HAP-1 (cell line): ENCODE measurements around the gene CCDC88A.
"Not testable (repeated sequence)": the region's sequence is repeated elsewhere in the genome, so short reads cannot be mapped to it uniquely, and the experiment has no call there.

Experiments used
- DNase-seq, 2 experiments: peaks; one replicate each; pipeline ENCODE4 v3.0.0-alpha.2; 2016 to 2020; ENCODE audit warnings: low spot score in 2 of 2
- H3K27me3 ChIP-seq: fragments of 250-450 bp; sonication (Bioruptor Pico); 2 replicates; pipeline ENCODE4 v1.5.1; 2020; ENCODE audit warnings: low read depth, mild to moderate bottlenecking, moderate library complexity
- H3K36me3 ChIP-seq: fragments of 250-450 bp; sonication (Bioruptor Pico); replicated peaks from 2 replicates; pipeline ENCODE4 v1.5.1; 2020; ENCODE audit warnings: mild to moderate bottlenecking
- H3K4me1 ChIP-seq: fragments of 250-450 bp; sonication (Bioruptor Pico); 2 replicates; pipeline ENCODE4 v1.5.1; 2020; ENCODE audit warnings: mild to moderate bottlenecking
- H3K4me3 ChIP-seq: fragments of 250-450 bp; sonication (Bioruptor Pico); 2 replicates; pipeline ENCODE4 v1.5.1; 2020; ENCODE audit warnings: mild to moderate bottlenecking, moderate library complexity
- H3K9me3 ChIP-seq: fragments of 250-450 bp; sonication (Bioruptor Pico); 2 replicates; pipeline ENCODE4 v1.5.1; 2020; ENCODE audit warnings: mild to moderate bottlenecking, moderate library complexity
- in situ Hi-C: fragments of 300-500 bp; cut with MboI; formaldehyde crosslinking; loops from 3 replicates; pipeline ENCODE4 v1.14.3; 2020; ENCODE audit warnings: low sequenced_read_pairs, inconsistent platforms, mixed read lengths

Gene CCDC88A, protein sequence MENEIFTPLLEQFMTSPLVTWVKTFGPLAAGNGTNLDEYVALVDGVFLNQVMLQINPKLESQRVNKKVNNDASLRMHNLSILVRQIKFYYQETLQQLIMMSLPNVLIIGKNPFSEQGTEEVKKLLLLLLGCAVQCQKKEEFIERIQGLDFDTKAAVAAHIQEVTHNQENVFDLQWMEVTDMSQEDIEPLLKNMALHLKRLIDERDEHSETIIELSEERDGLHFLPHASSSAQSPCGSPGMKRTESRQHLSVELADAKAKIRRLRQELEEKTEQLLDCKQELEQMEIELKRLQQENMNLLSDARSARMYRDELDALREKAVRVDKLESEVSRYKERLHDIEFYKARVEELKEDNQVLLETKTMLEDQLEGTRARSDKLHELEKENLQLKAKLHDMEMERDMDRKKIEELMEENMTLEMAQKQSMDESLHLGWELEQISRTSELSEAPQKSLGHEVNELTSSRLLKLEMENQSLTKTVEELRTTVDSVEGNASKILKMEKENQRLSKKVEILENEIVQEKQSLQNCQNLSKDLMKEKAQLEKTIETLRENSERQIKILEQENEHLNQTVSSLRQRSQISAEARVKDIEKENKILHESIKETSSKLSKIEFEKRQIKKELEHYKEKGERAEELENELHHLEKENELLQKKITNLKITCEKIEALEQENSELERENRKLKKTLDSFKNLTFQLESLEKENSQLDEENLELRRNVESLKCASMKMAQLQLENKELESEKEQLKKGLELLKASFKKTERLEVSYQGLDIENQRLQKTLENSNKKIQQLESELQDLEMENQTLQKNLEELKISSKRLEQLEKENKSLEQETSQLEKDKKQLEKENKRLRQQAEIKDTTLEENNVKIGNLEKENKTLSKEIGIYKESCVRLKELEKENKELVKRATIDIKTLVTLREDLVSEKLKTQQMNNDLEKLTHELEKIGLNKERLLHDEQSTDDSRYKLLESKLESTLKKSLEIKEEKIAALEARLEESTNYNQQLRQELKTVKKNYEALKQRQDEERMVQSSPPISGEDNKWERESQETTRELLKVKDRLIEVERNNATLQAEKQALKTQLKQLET (N-terminal part only)

DNA sequence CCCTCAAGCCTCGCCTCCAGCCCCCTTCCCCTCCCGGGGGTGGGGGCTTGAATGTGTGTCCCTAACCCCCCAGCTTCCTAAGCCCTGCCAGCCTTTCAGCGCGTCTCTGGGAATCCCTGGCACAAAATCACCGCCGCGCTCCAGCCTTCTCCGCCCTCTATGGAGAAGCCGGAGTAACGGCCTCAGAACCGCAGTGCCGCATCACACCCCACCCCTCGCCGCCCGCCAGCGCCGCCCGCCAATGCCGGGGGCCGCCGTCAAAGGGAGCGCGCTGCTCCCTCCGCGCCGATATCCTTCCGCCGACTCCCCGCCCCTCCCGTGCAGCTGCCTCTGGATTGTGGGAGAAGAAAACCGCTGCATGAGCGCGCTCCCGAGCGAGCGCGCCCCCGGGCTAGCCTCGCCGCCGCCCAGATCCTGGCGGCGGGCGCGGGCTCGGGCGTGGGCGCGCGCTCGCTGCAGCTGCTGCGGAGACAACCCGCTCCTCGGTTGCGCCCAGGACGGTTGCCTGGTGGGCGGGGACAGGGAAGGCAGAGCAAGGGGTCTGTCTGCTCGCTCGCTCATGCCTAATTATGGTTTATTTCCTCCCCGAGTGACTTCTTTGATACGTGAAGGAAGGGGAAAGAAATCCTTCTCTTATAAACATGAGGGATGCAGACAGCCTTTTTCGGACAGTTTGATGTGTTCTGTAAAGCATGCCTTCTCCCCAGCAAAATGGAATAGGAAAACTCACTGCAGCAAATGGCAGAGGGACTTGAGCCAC lies at the start of gene CCDC88A:
Gene CCDC88A, minus strand, starts transcription at position 178 of the 760 bp plus-strand sequence. CDS start 777 bp downstream, outside the sequence.
- H3K9me3 ChIP-seq, result no peaks in the 10 kb centered on the region
- no peaks in the 10 kb centered on the region for H3K36me3 ChIP-seq
- H3K27me3 ChIP-seq, result no peaks in the 10 kb centered on the region
- peak; percentile 89 to 99 for DNase-seq
- H3K4me1 ChIP-seq, result peaks cover 19% of the 10 kb centered on the region
- in situ Hi-C loops, result no loop called here
- H3K4me3 ChIP-seq, result peak within 1 kb of the TSS; percentile 89

DNA sequence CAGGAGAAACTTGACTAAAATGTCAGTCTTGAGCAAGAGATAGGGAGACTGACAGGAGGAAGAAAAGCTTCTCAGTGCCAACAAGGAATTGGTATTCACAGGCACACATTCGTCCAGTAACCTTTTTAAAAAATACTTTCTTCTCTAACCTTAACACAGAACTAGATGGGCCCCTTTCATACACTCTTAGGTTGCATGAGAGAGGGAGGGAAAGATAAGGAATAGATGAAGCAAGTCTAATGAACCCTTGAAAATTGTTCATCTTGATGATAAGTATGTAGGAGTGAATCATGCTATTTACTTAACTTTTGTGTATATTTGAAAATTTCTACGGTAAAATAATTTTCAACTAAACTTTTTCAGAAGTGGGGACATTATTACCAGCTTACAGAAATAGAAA lies 42.0 kb upstream of the CCDC88A start:
- no peaks in the 10 kb centered on the region; the same call in 1 of the 2 replicates for H3K9me3 ChIP-seq
- H3K4me3 ChIP-seq, result no peak overlapping the region
- no peaks in the 10 kb centered on the region for H3K27me3 ChIP-seq
- no peaks in the 10 kb centered on the region for H3K36me3 ChIP-seq
- H3K4me1 ChIP-seq, result no peaks in the 10 kb centered on the region
- DNase-seq, result no peak
- in situ Hi-C loops, result no loop called here

DNA sequence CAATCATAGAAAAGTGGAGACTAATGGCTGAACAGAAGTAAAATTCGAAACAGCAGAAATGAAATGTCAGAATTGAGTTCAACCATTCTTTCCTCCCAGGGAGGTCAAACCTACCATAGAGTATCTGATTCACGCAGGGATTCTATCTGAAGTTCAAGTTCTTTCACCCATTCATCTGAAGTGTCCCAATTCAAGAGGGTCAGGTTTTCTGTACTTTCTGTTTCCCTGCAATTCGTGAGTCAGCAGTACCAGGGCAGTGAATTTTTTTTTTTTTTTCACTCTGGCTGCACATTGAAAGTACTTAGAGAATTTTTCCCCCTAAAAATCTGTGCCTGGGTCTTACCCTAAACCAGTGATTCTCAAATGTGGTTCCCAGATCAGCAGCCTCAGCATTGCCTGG lies 40.9 kb upstream of the CCDC88A start:
- in situ Hi-C loops, result no loop called here
- H3K9me3 ChIP-seq, result no peaks in the 10 kb centered on the region; the same call in 1 of the 2 replicates
- no peaks in the 10 kb centered on the region for H3K36me3 ChIP-seq
- no peaks in the 10 kb centered on the region for H3K4me1 ChIP-seq
- no peak overlapping the region for H3K4me3 ChIP-seq
- DNase-seq, result no peak
- H3K27me3 ChIP-seq, result no peaks in the 10 kb centered on the region

DNA sequence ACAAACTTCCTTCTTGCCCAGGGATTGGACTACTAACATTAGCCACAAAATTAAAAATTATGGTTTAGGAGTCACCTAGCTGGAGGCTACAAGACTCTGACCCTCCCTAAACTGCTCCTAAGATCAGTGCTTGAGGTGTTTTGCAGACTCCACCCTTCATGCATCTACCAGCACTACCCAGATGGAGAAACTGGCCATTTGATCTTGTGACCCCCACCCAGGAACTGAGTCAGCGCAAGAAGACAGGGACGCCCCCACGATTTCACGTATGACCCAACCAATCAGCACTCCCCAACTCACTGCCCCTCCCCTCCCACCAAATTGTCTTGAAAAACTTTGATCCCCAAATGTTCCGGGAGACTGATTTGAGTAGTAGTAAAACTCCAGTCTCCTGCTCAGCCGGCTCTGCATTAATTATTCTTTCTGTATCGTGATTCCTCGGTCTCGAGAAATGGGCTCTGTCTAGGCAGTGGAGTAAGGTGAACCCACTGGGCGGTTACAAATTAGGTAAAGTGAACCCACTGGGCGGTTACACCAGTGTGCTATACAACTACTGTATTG lies 40.1 kb upstream of the CCDC88A start:
- H3K27me3 ChIP-seq, result no peaks in the 10 kb centered on the region
- no peak for DNase-seq
- no peak overlapping the region for H3K4me3 ChIP-seq
- no peaks in the 10 kb centered on the region for H3K36me3 ChIP-seq
- in situ Hi-C loops, result no loop called here
- no peaks in the 10 kb centered on the region; the same call in 1 of the 2 replicates for H3K9me3 ChIP-seq
- H3K4me1 ChIP-seq, result no peaks in the 10 kb centered on the region

DNA sequence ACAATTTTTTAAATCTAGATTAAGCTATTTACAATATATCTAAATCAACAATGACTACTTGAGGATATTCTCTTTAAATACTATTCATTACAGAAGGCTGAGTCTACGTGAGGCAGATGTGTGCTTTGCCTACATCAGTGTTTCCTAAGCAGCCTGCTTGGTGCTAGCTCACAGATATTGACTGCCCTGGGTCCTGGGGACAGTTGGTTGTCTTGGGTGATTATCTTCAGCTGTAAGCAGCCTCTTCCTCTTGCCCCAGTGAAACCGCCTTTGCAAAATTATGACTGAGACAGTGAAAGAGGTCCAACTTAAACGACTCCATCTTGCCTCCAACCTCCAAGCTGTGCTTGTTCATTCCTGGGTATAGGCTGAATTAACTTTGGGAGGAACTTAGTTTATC lies 39.6 kb upstream of the CCDC88A start:
- DNase-seq, result no peak
- no peaks in the 10 kb centered on the region for H3K27me3 ChIP-seq
- H3K4me3 ChIP-seq, result no peak overlapping the region
- H3K4me1 ChIP-seq, result no peaks in the 10 kb centered on the region
- no peaks in the 10 kb centered on the region; the same call in 1 of the 2 replicates for H3K9me3 ChIP-seq
- no peaks in the 10 kb centered on the region for H3K36me3 ChIP-seq
- in situ Hi-C loops, result no loop called here

DNA sequence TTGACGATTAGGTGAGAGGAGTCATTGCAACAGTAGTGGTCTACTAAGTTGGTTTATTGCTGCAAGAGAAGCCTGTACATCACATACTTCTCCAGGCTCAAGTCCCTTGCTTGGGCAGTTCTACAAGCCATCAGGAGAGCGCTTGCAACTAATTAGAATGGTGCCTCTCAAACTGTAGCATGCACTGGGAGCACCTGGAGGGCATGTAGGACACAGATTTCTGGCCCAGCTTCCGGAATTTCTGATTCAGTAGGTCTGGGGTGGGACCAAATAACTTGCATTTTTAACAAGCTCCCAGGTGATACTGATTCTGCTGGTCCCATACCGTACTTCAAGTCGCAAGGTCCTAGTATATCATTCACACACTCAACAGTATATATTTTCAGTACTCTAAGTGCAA lies 34.5 kb upstream of the CCDC88A start:
- no peak for DNase-seq
- no peak overlapping the region for H3K4me3 ChIP-seq
- no peaks in the 10 kb centered on the region for H3K4me1 ChIP-seq
- no peaks in the 10 kb centered on the region for H3K27me3 ChIP-seq
- no peaks in the 10 kb centered on the region for H3K36me3 ChIP-seq
- in situ Hi-C loops, result no loop called here
- no peaks in the 10 kb centered on the region for H3K9me3 ChIP-seq

DNA sequence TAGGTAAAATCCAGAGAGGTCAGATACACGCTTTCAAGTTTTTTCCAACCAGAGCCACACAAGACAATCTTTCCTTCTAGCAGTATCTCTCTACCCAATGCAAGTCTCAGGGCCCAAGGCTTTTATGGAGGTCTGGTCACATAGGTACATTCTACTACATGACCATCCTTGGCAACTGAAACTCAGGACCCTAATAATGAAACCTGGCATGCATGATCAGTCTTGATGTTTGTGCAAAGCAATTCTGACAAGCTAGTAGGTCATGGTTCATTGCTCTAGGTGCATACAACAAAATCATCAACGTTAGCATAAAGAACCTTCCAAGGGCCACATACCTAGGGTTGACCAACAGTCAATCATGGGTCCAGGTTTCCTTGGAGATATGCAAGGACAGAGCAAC lies 33.2 kb upstream of the CCDC88A start:
- no peak for DNase-seq
- H3K4me1 ChIP-seq, result no peaks in the 10 kb centered on the region
- no peaks in the 10 kb centered on the region for H3K27me3 ChIP-seq
- in situ Hi-C loops, result no loop called here
- H3K36me3 ChIP-seq, result no peaks in the 10 kb centered on the region
- no peak overlapping the region for H3K4me3 ChIP-seq
- H3K9me3 ChIP-seq, result no peaks in the 10 kb centered on the region

DNA sequence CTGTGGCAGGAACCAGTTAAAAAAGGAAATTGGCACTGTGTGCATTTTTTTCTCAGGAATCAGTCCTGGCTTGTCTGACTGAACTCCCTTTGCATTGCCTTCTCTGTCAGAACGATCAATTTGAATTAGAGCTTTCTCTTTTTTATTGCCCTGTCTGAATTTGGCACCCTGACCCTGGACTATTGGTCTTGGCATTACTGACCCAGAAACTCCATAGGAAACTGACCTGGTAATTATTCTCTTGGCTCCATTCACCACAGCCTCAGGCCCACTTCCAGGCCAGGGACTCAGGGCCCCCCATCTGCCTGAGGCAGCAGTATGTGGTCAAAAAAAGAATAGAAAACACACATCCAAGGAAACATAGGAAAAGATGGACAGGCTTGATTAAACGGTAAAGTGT lies 32.0 kb upstream of the CCDC88A start:
- Histone ChIP-seq H3K4me1 (no peaks in the 10 kb centered on the region), H3K36me3 (no peaks in the 10 kb centered on the region), H3K9me3 (no peaks in the 10 kb centered on the region), H3K27me3 (no peaks in the 10 kb centered on the region), H3K4me3 (no peak overlapping the region)
- in situ Hi-C loops, result no loop called here
- DNase-seq, result no peak

DNA sequence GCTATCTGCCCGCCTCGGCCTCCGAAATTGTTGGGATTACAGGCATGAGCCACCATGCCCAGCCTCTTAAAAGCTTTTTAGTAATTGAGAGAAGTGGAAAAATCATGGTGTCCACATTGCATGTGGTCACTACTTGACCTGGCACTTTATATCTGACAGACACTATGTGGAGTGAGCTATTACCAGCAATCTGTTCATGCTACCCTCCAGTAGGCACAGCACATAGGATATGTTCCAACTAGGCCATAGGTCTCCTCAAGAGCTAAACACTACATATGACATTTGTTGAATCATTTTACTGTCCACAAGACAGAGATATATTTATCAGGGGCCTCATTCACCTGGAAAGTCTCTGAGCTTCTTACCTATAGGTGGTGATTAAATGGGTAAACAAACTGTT lies 30.4 kb upstream of the CCDC88A start:
- H3K27me3 ChIP-seq, H3K4me3 ChIP-seq, DNase-seq, in situ Hi-C loops, H3K36me3 ChIP-seq, H3K9me3 ChIP-seq, H3K4me1 ChIP-seq: not testable (repeated sequence)

DNA sequence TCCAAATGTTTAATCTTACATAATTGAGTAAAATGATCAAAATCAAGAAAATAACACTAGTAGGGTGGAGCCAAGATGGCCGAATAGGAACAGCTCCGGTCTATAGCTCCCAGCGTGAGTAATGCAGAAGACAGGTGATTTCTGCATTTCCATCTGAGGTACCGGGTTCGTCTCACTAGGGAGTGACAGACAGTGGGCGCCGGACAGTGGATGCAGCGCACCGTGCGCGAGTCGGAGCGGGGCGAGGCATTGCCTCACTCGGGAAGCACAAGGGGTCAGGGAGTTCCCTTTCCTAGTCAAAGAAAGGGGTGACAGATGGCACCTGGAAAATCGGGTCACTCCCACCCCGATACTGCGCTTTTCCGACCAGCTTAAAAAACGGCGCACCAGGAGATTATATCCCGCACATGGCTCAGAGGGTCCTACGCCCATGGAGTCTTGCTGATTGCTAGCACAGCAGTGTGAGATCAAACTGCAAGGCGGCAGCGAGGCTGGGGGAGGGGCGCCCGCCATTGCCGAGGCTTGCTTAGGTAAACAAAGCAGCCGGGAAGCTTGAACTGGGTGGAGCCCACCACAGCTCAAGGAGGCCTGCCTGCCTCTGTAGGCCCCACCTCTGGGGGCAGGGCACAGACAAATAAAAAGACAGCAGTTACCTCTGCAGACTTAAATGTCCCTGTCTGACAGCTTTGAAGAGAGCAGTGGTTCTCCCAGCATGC lies 22.5 kb upstream of the CCDC88A start:
- DNase-seq, H3K36me3 ChIP-seq, H3K27me3 ChIP-seq, H3K4me1 ChIP-seq, in situ Hi-C loops, H3K4me3 ChIP-seq, H3K9me3 ChIP-seq: not testable (repeated sequence)

DNA sequence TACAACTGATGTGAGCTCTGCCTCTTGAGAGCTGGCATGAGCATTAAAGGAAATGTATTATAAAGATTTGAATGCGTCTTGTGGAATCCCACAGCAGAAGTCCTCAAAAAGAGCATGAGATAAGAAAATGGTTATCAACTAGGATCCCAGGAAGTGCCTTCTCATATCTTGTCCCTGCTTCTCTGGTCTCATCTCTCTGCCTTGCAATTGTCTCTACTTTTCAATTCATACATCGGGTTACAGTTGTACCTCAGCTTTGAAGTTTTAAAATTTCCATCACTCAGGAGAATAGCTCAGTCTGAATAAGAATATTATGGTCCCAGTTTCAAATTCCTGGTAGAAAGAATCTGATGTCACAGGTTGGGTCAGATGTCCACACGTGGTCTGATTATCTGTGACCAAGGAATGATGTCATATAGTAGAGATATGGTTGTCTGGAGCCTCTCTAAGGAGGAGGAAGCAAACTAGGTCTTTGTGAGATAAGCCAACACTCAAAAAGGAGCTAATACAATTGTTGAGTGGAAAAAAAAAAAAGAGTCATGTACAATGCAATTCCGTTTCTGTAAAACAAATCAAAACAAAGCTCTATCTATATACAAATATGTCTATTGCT lies 21.7 kb upstream of the CCDC88A start:
- no peaks in the 10 kb centered on the region for H3K27me3 ChIP-seq
- no peak overlapping the region for H3K4me3 ChIP-seq
- H3K36me3 ChIP-seq, result no peaks in the 10 kb centered on the region
- no peaks in the 10 kb centered on the region for H3K4me1 ChIP-seq
- in situ Hi-C loops, result no loop called here
- no peaks in the 10 kb centered on the region for H3K9me3 ChIP-seq
- no peak for DNase-seq

DNA sequence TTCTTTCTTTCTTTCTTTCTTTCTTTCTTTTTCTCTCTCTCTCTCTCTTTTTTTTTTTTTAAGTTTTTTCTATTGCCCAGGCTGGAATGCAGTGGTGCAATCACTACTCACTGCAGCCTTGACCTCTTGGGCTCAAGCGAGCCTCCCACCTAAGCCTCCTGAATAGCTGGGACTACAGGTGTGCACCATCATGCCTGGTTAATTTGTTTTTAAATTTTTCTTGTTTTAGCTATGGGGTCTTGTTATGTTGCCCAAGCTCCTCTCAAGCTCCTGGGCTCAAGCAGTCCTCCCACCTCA lies 19.4 kb upstream of the CCDC88A start:
- no peaks in the 10 kb centered on the region for H3K4me1 ChIP-seq

More for the DNA sequence above, 19.4 kb upstream of the CCDC88A start:
- in situ Hi-C loops, result no loop called here
- H3K4me3 ChIP-seq, result no peak overlapping the region
- H3K36me3 ChIP-seq, result no peaks in the 10 kb centered on the region
- H3K9me3 ChIP-seq, result no peaks in the 10 kb centered on the region
- no peaks in the 10 kb centered on the region for H3K27me3 ChIP-seq
- DNase-seq, result no peak
